ENCODE measurements around the gene KCTD3.
A peak's percentile ranks its signal among the peaks of the same experiment; 100 is the strongest.

KCTD3 gene

GRCh38 chr1:215566556-215567490, at the start of gene KCTD3:
TSS of gene KCTD3 (plus strand) at chr1:215567304. CDS start at chr1:215567686, 382 bp downstream.
- DNase-seq, result peak; percentile 52

- no peak for DNase-seq
Measured at GRCh38 chr1:215517441-215517891, 49.6 kb upstream of the KCTD3 start.

- no peak for DNase-seq
Measured at GRCh38 chr1:215518594-215518993, 48.5 kb upstream of the KCTD3 start.

GRCh38 chr1:215521279-215521678, 45.8 kb upstream of the KCTD3 start:
- no peak for DNase-seq

- no peak for DNase-seq
Measured at GRCh38 chr1:215523128-215523861, 43.8 kb upstream of the KCTD3 start.

GRCh38 chr1:215523906-215524305, 43.2 kb upstream of the KCTD3 start:
- DNase-seq, result no peak

GRCh38 chr1:215526147-215526845, 40.8 kb upstream of the KCTD3 start:
- peak; percentile 44 for DNase-seq

- no peak for DNase-seq
Measured at GRCh38 chr1:215526846-215527151, 40.3 kb upstream of the KCTD3 start.

- no peak for DNase-seq
Measured at GRCh38 chr1:215529111-215529510, 38.0 kb upstream of the KCTD3 start.

- no peak for DNase-seq
Measured at GRCh38 chr1:215529571-215529970, 37.5 kb upstream of the KCTD3 start.

- DNase-seq, result no peak
Measured at GRCh38 chr1:215530401-215530984, 36.6 kb upstream of the KCTD3 start.

- no peak for DNase-seq
Measured at GRCh38 chr1:215539803-215540570, 27.1 kb upstream of the KCTD3 start.

- DNase-seq, result no peak
Measured at GRCh38 chr1:215542301-215542700, 24.8 kb upstream of the KCTD3 start.

GRCh38 chr1:215543191-215543606, 23.9 kb upstream of the KCTD3 start:
- peak; percentile 32 for DNase-seq

GRCh38 chr1:215543806-215544205, 23.3 kb upstream of the KCTD3 start:
- DNase-seq, result no peak

- no peak for DNase-seq
Measured at GRCh38 chr1:215544566-215544965, 22.5 kb upstream of the KCTD3 start.

GRCh38 chr1:215545096-215545495, 22.0 kb upstream of the KCTD3 start:
- DNase-seq, result no peak

- no peak for DNase-seq
Measured at GRCh38 chr1:215547011-215547410, 20.1 kb upstream of the KCTD3 start.

GRCh38 chr1:215551806-215552205, 15.3 kb upstream of the KCTD3 start:
- DNase-seq, result no peak

- DNase-seq, result no peak
Measured at GRCh38 chr1:215554865-215555264, 12.2 kb upstream of the KCTD3 start.

- DNase-seq, result no peak
Measured at GRCh38 chr1:215555531-215555930, 11.6 kb upstream of the KCTD3 start.

- DNase-seq, result no peak
Measured at GRCh38 chr1:215556996-215557395, 10.1 kb upstream of the KCTD3 start.

All from activated CD4-positive, alpha-beta T cell treated with anti-CD3 and anti-CD28 coated beads, Interleukin-10, Interleukin-2, amounts not matched to agents 100 ng/mL and 50 ng/mL, durations not matched to agents 16 hours and 8 hours (primary cell).